ENCODE data around the gene TMEM236. TPM values are rescaled to one million over a fixed set of nuclear protein-coding genes. Genes with fewer than 3 reads are reported as not detected.

TMEM236 gene
- polyA plus RNA-seq, 1 donor = 34.3 TPM

DNA sequence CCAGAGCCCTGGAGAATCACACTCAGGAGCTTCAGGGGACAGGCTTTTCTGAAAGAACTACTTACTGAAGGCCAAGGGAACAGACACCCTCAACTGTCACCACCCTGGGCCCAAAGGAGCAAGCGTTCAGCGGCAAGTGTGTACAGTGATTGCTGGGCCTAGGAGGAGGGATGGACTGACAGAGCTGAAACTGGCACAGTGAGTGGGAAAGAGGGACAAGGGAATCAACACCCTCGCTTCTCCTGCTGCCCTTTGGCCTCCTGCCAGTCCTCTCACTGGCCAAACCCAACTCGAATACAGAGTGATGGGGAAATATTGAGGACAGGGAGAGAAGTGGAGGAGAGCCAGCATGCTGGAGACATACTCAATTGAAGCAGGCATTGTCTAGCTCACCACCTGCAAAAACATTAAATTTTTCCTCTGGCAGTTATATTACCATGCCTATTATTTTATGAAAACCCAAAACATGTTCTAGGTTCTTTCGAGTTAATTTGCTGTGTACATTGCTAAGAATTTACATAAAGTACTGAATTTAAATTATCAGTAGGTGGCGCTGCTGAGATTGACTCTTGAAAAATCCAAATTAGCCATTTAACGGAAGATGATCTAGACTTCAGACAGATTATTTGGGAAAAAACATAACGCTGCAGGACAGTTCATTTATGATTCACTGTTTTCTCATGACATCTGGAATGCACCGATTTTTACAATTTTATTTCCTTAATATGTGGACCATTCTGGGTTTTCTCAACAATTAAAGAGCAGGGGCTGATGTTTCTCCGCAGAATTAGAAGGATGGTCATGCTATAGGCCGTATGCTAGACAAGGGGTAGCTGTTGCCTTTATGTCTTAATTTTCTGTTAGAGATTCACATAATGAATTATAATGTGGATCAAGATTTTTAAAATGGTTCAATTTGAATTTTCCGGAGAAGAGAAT lies 14.7 kb upstream of the TMEM236 start:
- no peaks in the 10 kb centered on the region for H3K4me1 ChIP-seq (ENCODE audit: control insufficient read depth, insufficient read depth, low read length)
- H3K27ac ChIP-seq (ENCODE audit: low read length) = no peak overlapping the region
- 8% methylated on average over 2 of the region's 12 CpGs for WGBS (ENCODE audit: insufficient coverage, low lambda C conversion rate)
- DNase-seq = no peak
- no peaks in the 10 kb centered on the region for H3K9me3 ChIP-seq (ENCODE audit: control insufficient read depth, low read depth, low read length)
- no peak overlapping the region for H3K4me3 ChIP-seq (ENCODE audit: low read length)
- no peaks in the 10 kb centered on the region for H3K36me3 ChIP-seq (ENCODE audit: control insufficient read depth, insufficient read depth, low read length)
- H3K27me3 ChIP-seq (ENCODE audit: control insufficient read depth, insufficient read depth, low read length) = no peaks in the 10 kb centered on the region

DNA sequence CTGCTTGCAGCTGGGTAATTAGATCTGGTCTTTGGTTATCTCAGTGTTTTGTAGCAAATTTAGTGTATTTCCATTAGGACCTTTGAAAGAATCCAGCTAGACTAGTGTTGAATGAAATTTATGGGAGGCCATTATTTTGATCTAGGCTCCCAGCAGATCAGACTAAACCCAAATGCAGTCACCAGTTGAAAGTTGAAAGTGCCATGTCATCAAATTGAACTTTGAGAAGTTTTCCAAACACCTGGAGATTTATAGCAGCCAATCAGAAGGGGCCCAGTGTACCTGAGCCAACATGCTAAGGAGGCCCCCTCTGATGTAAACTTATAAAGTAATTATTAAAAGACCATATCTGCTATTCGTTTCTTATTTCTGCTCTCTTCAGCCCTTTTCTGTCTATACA lies 11.3 kb upstream of the TMEM236 start:
- no peaks in the 10 kb centered on the region for H3K4me1 ChIP-seq (ENCODE audit: control insufficient read depth, insufficient read depth, low read length)
- H3K9me3 ChIP-seq (ENCODE audit: control insufficient read depth, low read depth, low read length) = no peaks in the 10 kb centered on the region
- no peak for DNase-seq
- no peaks in the 10 kb centered on the region for H3K27me3 ChIP-seq (ENCODE audit: control insufficient read depth, insufficient read depth, low read length)
- no peak overlapping the region for H3K27ac ChIP-seq (ENCODE audit: low read length)
- no peak overlapping the region for H3K4me3 ChIP-seq (ENCODE audit: low read length)
- H3K36me3 ChIP-seq (ENCODE audit: control insufficient read depth, insufficient read depth, low read length) = no peaks in the 10 kb centered on the region
- WGBS (ENCODE audit: insufficient coverage, low lambda C conversion rate) = 60% methylated on average over 1 of the region's 1 CpG

- Histone ChIP-seq H3K4me3 (ENCODE audit: low read length) (no peak overlapping the region), H3K4me1 (ENCODE audit: control insufficient read depth, insufficient read depth, low read length) (no peaks in the 10 kb centered on the region), H3K27me3 (ENCODE audit: control insufficient read depth, insufficient read depth, low read length) (no peaks in the 10 kb centered on the region), H3K36me3 (ENCODE audit: control insufficient read depth, insufficient read depth, low read length) (no peaks in the 10 kb centered on the region), H3K9me3 (ENCODE audit: control insufficient read depth, low read depth, low read length) (no peaks in the 10 kb centered on the region), H3K27ac (ENCODE audit: low read length) (no peak overlapping the region)
- no peak for DNase-seq
- WGBS (ENCODE audit: insufficient coverage, low lambda C conversion rate) = no CpG with 5 or more reads among the region's 14 CpGs
Observed at GRCh38 chr10:17742918-17743317, 9.1 kb upstream of the TMEM236 start.

- no peaks in the 10 kb centered on the region for H3K9me3 ChIP-seq (ENCODE audit: control insufficient read depth, low read depth, low read length)
- no peak overlapping the region for H3K27ac ChIP-seq (ENCODE audit: low read length)
- no peaks in the 10 kb centered on the region for H3K4me1 ChIP-seq (ENCODE audit: control insufficient read depth, insufficient read depth, low read length)
- H3K27me3 ChIP-seq (ENCODE audit: control insufficient read depth, insufficient read depth, low read length) = no peaks in the 10 kb centered on the region
- no peak overlapping the region for H3K4me3 ChIP-seq (ENCODE audit: low read length)
- DNase-seq = no peak
- no peaks in the 10 kb centered on the region for H3K36me3 ChIP-seq (ENCODE audit: control insufficient read depth, insufficient read depth, low read length)
- WGBS (ENCODE audit: insufficient coverage, low lambda C conversion rate) = 100% methylated on average over 1 of the region's 3 CpGs
Observed at GRCh38 chr10:17743437-17743836, 8.6 kb upstream of the TMEM236 start.

GRCh38 chr10:17744341-17744861 lies 7.6 kb upstream of the TMEM236 start:
- WGBS (ENCODE audit: insufficient coverage, low lambda C conversion rate) = no CpG with 5 or more reads among the region's 6 CpGs
- no peak for DNase-seq
- no peaks in the 10 kb centered on the region for H3K36me3 ChIP-seq (ENCODE audit: control insufficient read depth, insufficient read depth, low read length)
- no peak overlapping the region for H3K27ac ChIP-seq (ENCODE audit: low read length)
- H3K9me3 ChIP-seq (ENCODE audit: control insufficient read depth, low read depth, low read length) = no peaks in the 10 kb centered on the region
- H3K4me3 ChIP-seq (ENCODE audit: low read length) = no peak overlapping the region
- no peaks in the 10 kb centered on the region for H3K27me3 ChIP-seq (ENCODE audit: control insufficient read depth, insufficient read depth, low read length)
- H3K4me1 ChIP-seq (ENCODE audit: control insufficient read depth, insufficient read depth, low read length) = no peaks in the 10 kb centered on the region

DNA sequence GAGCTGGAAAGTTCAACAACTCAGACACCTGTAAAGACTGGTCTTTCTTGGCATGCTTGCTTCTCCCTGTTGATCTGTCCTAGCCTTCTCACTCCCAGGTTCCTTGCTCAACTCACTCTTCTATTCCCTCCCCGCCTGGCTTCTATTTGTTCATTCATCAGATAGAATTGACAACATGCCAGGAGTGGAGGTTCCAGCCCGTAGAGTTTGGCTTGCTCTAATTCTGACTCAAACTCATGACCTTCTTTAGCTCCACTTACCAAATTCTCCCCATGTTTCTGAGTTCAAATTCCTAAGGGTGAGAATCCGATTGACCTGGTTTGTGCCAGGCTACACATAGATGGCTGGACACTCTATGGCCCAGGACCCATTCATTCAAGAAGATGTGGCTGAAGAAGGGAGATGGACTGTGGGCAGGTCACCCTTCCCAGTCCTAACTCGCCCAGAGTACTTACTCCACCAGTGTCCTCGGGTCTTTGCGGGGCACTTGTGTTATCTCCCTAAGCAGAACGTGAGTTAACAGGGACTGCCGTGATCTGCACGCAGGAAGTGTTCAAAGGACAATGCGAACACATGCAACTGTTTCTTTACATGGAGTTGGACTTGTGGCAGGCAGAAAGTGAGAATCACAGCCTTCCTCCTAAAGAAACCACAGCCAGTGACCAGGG lies 4.0 kb upstream of the TMEM236 start:
- Histone ChIP-seq H3K36me3 (ENCODE audit: control insufficient read depth, insufficient read depth, low read length) (no peaks in the 10 kb centered on the region), H3K27me3 (ENCODE audit: control insufficient read depth, insufficient read depth, low read length) (no peaks in the 10 kb centered on the region), H3K27ac (ENCODE audit: low read length) (peak overlapping the region; percentile 32), H3K9me3 (ENCODE audit: control insufficient read depth, low read depth, low read length) (no peaks in the 10 kb centered on the region), H3K4me3 (ENCODE audit: low read length) (no peak overlapping the region), H3K4me1 (ENCODE audit: control insufficient read depth, insufficient read depth, low read length) (no peaks in the 10 kb centered on the region)
- 100% methylated on average over 1 of the region's 10 CpGs for WGBS (ENCODE audit: insufficient coverage, low lambda C conversion rate)
- peak in 1 of 2 donors; percentile 50 for DNase-seq

GRCh38 chr10:17749890-17750289 lies 2.1 kb upstream of the TMEM236 start:
- H3K36me3 ChIP-seq (ENCODE audit: control insufficient read depth, insufficient read depth, low read length) = no peaks in the 10 kb centered on the region
- no peak overlapping the region for H3K27ac ChIP-seq (ENCODE audit: low read length)
- no peaks in the 10 kb centered on the region for H3K27me3 ChIP-seq (ENCODE audit: control insufficient read depth, insufficient read depth, low read length)
- WGBS (ENCODE audit: insufficient coverage, low lambda C conversion rate) = no CpG with 5 or more reads among the region's 8 CpGs
- no peak overlapping the region for H3K4me3 ChIP-seq (ENCODE audit: low read length)
- no peaks in the 10 kb centered on the region for H3K4me1 ChIP-seq (ENCODE audit: control insufficient read depth, insufficient read depth, low read length)
- DNase-seq = no peak
- no peaks in the 10 kb centered on the region for H3K9me3 ChIP-seq (ENCODE audit: control insufficient read depth, low read depth, low read length)

- H3K4me3 ChIP-seq (ENCODE audit: low read length) = peak overlapping the region; percentile 19
- no peaks in the 10 kb centered on the region for H3K9me3 ChIP-seq (ENCODE audit: control insufficient read depth, low read depth, low read length)
- H3K27ac ChIP-seq (ENCODE audit: low read length) = peak overlapping the region; percentile 93
- peak; percentile 83 to 96 for DNase-seq
- WGBS (ENCODE audit: insufficient coverage, low lambda C conversion rate) = no CpG with 5 or more reads among the region's 7 CpGs
- H3K4me1 ChIP-seq (ENCODE audit: control insufficient read depth, insufficient read depth, low read length) = peaks cover 26% of the 10 kb centered on the region
- no peaks in the 10 kb centered on the region for H3K27me3 ChIP-seq (ENCODE audit: control insufficient read depth, insufficient read depth, low read length)
- H3K36me3 ChIP-seq (ENCODE audit: control insufficient read depth, insufficient read depth, low read length) = peaks cover 2% of the 10 kb centered on the region
Observed at GRCh38 chr10:17756557-17757217, 4.7 kb downstream of the TMEM236 start.

- H3K27me3 ChIP-seq (ENCODE audit: control insufficient read depth, insufficient read depth, low read length) = no peaks in the 10 kb centered on the region
- WGBS (ENCODE audit: insufficient coverage, low lambda C conversion rate) = 100% methylated on average over 1 of the region's 2 CpGs
- H3K27ac ChIP-seq (ENCODE audit: low read length) = peak overlapping the region; percentile 93
- peaks cover 2% of the 10 kb centered on the region for H3K36me3 ChIP-seq (ENCODE audit: control insufficient read depth, insufficient read depth, low read length)
- H3K4me1 ChIP-seq (ENCODE audit: control insufficient read depth, insufficient read depth, low read length) = peaks cover 30% of the 10 kb centered on the region
- H3K4me3 ChIP-seq (ENCODE audit: low read length) = no peak overlapping the region
- peak in 1 of 2 donors; percentile 50 for DNase-seq
- H3K9me3 ChIP-seq (ENCODE audit: control insufficient read depth, low read depth, low read length) = no peaks in the 10 kb centered on the region
Observed at GRCh38 chr10:17758200-17758599, 6.2 kb downstream of the TMEM236 start.

GRCh38 chr10:17758896-17759295 lies 6.9 kb downstream of the TMEM236 start:
- Histone ChIP-seq H3K4me3 (ENCODE audit: low read length) (no peak overlapping the region), H3K27ac (ENCODE audit: low read length) (peak overlapping the region; percentile 93), H3K4me1 (ENCODE audit: control insufficient read depth, insufficient read depth, low read length) (peaks cover 30% of the 10 kb centered on the region), H3K9me3 (ENCODE audit: control insufficient read depth, low read depth, low read length) (no peaks in the 10 kb centered on the region), H3K36me3 (ENCODE audit: control insufficient read depth, insufficient read depth, low read length) (peaks cover 4% of the 10 kb centered on the region), H3K27me3 (ENCODE audit: control insufficient read depth, insufficient read depth, low read length) (no peaks in the 10 kb centered on the region)
- DNase-seq = peak in 1 of 2 donors; percentile 67

Data from large intestine (tissue), 3 donors.